HG03159 (cell line): ENCODE measurements around the gene BOLA1.
"Not testable (repeated sequence)": the region's sequence is repeated elsewhere in the genome, so short reads cannot be mapped to it uniquely, and the experiment has no call there.

Experiments
- ATAC-seq: cut with Tn5 transposase; IDR thresholded peaks from one replicate; pipeline ENCODE4 v1.9.1; 2021; ENCODE audit warnings: mild to moderate bottlenecking, moderate library complexity; ENCODE audit not compliant: unreplicated experiment

The BOLA1 gene

GRCh38 chr1:149886396-149887195, 12.8 kb upstream of the BOLA1 start:
- peak; percentile 55 for ATAC-seq

DNA sequence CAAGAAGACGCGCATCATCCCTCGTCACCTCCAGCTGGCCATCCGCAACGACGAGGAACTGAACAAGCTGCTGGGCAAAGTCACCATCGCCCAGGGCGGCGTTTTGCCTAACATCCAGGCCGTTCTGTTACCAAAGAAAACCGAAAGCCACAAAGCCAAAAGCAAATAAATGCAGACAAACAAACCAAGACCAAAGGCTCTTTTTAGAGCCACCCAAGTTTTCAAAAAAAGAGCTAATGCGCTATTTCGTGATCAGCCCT, 12.2 kb upstream of the BOLA1 start:
- ATAC-seq = not testable (repeated sequence)

DNA sequence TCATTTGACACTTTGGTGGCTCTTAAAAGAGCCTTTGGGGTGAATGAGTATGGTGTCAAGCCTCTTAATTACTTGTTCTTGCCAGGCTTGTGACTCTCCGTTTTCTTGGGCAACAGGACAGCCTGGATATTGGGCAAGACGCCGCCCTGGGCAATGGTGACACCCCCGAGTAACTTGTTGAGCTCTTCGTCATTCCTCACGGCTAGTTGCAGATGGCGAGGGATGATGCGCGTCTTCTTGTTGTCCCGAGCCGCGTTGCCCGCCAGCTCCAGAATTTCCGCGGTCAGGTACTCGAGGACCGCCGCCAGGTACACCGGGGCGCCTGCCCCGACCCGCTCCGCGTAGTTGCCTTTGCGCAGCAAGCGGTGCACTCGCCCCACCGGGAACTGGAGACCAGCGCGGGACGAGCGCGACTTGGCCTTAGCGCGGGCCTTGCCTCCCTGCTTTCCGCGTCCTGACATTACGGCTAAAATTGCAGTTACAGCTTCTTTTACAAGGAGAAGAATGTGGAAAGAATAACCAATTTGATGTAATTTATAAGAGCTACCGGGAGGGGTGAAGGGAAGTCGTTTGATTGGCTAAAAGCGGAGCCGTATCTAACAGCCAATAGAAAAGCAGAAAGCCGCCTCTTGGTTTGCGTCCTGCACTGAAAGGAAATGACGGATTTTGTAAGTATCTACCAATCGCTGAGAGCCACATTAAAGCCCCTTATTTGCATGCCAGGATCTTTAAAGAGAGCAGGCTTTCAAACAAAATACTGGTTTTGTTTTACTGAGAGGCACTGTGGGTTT, 11.7 kb upstream of the BOLA1 start:
- peak; percentile 39 for ATAC-seq

DNA sequence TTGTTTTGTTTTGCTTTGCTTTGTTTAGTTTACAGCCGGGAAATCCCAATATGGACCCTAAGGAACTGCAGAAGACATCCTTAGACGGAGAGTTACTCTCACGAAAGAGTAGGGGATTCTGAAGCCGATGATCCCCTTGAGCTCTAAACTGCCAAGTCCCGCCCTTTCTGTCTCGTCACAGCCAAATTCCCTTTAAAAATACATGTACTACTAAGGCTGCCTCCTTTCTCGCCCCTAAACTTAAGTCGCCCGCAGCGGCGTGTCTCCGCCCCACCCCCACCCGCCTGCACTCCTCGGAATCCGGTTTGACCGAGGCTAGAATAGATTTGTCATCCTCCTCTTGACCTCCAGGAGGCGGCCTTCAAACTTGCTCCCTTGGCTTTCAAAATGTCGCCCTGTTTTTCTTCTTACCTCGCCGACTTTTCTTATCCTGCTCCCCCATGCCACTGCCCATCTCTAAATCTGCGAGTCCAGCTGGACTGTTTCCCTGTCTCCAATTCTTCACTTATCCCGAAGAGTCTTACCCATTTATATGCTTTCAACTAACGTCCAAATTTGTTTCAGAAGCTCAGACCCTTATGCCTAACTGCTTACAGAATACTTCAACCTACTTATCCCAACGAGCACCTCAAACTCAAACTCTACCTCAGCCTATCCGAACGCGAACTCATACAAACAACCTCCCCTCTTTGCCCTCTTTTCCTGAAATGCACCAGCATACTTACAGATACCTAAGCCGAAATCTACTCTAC, 10.9 kb upstream of the BOLA1 start:
- ATAC-seq = peak; percentile 6

- ATAC-seq = no peak
These were observed 10.4 kb upstream of the BOLA1 start for GRCh38 chr1:149888999-149889289.

- no peak for ATAC-seq
These were observed 2.8 kb upstream of the BOLA1 start for GRCh38 chr1:149896575-149896974.

DNA sequence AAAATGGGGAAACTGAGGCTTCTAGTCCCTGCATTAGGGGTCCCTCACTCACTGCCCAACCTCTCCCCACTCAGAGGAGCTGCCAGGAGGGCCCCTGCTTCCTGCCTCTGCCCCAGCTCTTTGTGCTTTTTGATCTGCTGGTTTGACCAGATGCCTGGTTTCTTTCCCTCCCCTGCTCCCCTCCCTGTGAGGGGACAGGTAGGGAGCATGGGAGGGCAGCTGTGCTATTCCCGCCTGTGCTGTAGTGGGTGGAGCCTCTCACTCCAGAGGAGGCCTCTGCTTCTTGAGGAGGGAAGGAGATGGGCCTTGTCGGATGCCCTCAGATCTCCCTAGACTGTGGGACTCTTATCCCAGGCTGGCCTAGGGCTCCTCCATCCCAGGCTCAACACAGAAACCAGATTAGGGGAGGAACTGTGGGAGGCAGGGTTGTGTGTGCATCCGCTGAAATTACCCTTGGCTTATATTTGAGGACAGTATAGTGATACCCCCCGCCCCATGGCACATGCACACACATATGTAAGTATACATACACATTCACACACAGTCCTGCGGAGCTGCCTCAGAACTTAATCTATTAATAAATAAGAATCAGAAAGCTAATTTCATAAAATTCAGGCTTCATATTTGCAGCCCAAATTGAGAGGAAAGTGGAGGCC, 4.6 kb downstream of the BOLA1 start:
- ATAC-seq = no peak

- no peak for ATAC-seq
These were observed 7.3 kb downstream of the BOLA1 start for GRCh38 chr1:149906570-149907075.

DNA sequence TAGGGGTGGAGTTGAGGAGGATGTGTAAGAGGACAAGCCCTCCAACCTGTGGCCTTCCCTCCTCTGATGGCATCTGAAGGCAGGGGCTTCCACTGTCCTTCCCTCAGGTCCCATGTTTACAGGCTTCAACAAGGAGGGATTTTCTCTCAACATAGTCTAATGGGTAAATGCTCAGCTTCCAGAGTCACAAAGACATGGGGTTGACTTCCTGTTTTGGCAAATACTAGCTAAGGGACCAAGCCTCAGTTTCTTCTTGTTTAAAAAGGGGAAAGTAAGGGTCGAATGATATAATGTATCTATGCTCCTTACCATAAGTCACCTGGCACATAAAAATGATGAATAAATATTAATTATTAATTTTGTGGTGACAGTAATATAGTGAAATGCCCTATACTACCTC, 15.2 kb downstream of the BOLA1 start:
- no peak for ATAC-seq

DNA sequence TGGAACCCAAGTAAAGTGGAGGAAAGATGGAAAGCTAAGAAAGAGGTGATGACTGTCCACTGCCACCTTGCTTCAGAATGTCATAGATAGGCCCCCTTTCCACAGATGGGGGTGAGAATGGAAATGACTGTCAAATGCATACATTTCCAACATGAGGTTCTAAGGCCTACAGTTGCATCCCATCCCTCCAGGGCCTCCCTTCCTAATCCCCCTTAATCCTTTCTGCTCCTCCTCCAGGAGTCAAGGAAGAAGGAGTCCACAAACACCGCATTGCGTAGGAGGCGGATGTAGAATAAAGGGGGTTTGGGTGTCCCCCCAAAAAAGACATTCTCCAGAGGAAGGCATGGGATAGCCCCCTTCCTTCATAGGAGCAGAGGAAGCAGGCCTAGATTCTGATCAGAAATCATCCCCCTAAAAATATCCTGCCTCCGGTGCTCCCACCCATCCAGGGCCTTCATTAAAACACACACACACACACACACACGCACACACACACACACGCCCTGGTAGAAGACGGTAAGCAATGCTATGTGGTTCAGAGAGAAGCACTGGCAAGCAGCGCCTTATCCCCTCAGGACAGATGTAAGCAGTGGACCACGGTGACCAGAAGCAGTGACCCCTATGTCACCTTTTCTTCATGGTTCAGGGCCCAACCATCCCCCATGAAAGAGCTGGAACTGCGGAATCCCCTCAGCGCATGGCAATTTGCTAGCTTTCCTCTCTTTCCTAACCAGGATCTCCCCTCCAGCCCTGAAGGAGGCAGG, 16.2 kb downstream of the BOLA1 start:
- ATAC-seq = no peak

DNA sequence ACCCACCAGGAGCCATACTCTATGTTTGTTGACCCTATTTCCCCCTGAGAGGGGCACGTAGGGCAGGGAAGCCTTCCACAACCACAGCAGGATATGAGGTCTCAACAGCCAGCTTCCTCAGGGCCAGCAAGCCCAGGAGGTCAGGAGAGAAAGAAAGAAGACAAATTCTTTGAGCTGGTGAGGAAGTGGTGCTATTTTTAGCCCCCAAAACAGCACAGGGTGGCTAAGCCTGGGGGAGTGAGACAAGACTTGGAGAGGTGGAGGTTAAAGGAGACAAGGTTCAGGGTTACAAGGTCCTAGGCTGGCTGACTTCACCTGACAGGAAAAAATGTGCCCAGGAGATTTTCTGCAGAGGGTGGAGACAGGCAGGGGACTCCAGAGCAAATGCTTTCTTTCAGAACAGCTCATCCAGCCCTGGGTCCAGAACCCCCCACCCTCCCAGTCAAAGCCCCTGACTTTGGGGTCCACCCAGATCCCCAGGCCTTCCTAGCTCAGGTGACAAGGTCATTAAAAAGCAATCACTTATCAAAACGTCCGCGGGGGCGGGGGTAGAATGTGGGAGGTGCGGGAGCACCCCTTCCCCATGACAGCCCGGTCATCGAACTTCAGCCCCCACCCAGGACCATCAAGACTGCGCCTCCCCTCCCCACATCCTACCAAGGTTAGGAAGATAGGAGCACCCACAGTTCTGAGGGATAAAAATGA, 17.0 kb downstream of the BOLA1 start:
- no peak for ATAC-seq

- ATAC-seq = no peak
These were observed 17.5 kb downstream of the BOLA1 start for GRCh38 chr1:149916898-149917252.

DNA sequence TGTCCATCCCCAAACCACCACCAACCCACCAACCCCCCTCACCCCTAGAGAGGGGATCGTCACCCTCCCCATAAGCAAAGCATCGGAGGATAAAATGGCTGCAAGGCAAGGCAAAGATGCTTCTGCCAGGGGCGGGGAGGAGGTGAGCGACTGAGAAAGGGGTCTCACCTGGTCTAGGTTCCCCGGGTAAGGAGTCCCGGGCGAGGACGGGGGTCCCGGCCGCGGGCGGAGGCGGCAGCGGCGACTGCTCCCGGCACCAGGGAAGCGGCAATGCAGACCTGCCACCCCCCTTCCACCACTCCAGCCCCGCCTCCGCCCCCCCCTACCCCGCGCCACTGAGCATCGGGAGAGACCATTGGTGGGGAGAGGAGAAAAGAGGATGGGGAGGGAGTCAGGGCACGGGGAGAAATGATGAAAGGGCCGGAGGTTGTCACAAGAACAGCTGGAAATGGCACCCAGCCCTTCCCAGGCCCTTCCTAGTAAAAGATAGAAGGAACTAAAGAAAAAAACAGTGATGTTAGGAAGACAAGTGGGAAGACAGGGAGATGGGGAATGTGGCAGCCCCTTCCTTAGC, 18.3 kb downstream of the BOLA1 start, which contains the start of gene SV2A:
SV2A (minus strand) TSS at position 274 of the 574 bp plus-strand sequence. CDS start 4,004 bp downstream, outside the sequence.
- no peak for ATAC-seq

- no peak for ATAC-seq
These were observed 24.3 kb downstream of the BOLA1 start for GRCh38 chr1:149923626-149924025.

DNA sequence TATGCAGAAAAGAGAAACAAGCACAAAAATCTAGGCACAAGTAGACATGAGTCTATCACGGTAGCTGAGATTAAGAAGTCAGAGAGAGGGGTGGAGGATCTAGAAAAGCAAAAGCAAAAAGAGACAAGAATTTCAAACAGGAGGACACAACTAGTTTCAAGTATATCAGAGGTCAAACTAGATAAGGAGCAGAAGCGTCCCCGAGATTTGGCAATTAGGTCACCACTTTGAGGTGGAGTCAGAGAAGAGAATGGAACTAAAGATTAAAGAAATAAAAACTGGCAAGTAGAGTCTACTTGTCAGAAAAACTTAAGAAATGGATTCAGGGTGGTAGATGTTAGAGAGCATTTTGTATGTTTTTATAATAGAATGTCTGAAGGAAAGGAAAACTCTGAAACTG, 26.0 kb downstream of the BOLA1 start:
- no peak for ATAC-seq

DNA sequence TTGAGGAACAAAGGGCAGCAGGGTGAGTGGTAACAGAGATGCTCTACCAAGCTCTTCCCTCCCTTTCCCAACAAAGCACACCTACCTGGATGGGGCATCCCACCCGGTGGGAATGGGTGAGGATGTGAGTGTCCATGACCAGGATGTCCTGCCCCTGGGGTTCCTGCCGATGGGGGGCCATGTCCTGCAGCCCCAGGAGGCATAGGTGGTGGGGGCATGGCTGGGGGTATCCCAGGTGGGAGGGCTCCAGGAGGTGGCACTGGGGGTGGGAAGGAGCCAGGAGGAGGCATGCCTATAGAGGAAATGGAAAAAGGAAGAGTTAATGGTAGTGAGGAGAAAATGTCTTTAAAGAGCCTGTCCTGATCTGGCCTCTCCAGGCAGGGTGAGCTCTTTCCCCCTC, 26.4 kb downstream of the BOLA1 start:
- ATAC-seq = no peak

- no peak for ATAC-seq
These were observed 26.9 kb downstream of the BOLA1 start for GRCh38 chr1:149926296-149926695.

GRCh38 chr1:149927056-149927562, 27.7 kb downstream of the BOLA1 start:
- ATAC-seq = no peak
